SIG-M5 (cell line): ENCODE measurements around the gene PROC.

Experiments used
- DNase-seq: peaks from one replicate; lab custom pipeline; 2025; lab: John Stamatoyannopoulos, UW

The PROC gene

DNA sequence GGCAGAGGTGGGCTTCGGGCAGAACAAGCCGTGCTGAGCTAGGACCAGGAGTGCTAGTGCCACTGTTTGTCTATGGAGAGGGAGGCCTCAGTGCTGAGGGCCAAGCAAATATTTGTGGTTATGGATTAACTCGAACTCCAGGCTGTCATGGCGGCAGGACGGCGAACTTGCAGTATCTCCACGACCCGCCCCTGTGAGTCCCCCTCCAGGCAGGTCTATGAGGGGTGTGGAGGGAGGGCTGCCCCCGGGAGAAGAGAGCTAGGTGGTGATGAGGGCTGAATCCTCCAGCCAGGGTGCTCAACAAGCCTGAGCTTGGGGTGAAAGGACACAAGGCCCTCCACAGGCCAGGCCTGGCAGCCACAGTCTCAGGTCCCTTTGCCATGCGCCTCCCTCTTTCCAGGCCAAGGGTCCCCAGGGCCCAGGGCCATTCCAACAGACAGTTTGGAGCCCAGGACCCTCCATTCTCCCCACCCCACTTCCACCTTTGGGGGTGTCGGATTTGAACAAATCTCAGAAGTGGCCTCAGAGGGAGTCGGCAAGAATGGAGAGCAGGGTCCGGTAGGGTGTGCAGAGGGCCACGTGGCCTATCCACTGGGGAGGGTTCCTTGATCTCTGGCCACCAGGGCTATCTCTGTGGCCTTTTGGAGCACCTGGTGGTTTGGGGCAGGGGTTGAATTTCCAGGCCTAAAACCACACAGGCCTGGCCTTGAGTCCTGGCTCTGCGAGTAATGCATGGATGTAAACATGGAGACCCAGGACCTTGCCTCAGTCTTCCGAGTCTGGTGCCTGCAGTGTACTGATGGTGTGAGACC, at the start of gene PROC:
PROC (plus strand) TSS at position 128 of the 812 bp plus-strand sequence. CDS start 1,516 bp downstream, outside the sequence.
- DNase-seq: no peak

DNA sequence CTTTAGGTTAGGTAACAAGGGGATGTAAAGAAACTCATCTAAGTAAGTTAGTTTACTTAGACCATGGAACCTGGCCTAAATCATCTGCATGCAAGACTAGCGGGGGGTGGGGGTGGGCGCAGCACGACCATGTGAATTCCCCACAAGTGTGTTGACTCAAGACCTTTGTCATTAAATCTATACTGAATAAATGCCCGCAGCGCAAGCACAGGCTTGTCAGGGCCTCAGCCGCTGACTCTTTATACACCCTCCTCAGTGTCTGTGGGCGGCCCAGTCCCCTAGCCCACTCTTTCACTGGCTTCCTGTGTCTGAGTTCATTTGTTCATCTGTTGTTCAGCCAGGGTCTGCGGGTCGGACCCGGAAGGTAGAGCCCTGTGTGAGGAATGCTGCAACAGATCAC, 48.2 kb upstream of the PROC start:
- DNase-seq: no peak

DNA sequence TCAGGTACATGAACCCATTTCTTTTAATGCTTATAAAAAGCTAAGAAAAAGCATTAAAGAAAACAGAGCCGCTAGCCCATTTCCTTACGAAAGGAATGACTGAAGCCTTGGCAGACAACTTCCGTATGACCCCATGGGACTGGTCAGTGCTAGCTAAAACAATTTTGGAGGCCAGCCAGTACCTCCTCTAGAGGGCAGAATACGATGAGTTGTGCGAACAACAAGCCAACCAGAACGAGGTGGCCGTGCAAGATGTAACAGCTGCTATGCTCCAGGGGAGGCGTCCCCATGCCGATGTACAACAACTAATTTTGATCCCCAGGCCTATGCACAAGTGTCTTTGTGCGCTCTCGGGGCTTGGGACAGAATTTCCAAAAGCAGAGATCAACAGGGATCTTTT, 47.2 kb upstream of the PROC start:
- no peak for DNase-seq

DNA sequence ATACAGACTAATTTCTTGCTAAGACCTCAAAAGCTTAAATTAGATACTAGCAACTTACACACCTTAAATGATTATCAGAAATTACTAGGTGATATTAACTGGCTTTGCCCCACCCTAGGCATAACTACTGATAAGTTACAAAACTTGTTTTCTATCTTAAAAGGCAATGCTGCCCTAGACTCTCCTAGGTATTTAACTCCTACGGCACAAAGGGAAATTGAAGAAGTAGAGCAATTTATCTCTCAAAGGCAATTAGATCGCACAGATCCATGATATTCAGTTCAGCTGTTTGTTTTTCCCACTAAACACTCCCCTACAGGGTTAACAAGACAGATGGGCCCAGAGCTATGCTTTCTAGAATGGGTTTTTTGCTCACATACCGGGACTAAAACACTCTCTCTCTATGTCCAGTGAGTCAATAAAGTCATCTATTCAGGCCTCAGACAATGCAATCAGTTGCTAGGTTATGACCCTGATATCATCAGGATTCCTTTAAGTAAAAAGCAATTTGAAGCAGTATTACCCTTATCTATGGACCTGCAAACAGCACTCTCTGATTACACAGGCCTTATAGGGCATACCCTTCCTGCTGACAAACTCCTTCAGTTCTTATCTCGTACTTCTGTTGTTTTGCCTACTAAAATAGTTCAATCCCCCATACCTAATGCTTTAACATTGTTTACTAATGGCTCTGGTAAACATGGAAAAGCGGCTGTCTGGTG, 44.7 kb upstream of the PROC start:
- DNase-seq: no peak

DNA sequence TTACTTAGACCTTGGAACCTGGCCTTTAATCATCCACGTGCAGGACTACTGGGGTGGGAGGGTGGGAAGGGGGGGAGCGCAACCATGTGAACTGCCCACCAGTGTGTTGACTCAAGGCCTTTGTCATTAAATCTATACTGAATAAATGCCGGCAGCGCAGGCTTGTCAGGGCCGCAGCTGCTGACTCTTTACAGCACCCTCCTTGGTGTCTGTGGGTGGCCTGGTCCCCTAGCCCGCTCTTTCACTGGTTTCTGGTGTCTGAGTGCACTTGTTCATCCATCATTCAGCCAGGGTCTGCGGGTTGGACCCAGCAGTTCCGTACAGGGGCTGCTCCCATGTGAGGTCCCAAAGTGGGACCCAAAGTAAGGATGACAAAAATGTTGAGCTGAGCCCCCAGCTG, 42.0 kb upstream of the PROC start:
- no peak for DNase-seq

DNA sequence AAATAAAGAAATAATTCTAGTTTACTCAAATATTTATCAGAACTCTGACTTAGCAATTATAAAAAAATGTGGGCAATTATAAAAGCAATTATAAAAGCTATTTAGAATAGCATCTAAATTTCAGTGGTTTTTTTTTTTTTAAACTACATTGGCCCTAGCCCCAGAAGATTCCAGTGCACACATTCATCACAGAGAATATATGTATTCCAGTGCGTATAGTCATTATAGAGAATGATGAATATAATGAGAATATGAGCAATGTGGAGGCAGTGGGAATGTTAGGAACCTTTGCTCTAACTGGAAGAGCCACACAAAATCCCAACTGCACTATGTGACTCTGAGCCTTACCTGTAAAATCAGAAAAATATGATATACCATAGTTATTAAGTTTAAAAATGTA, 41.0 kb upstream of the PROC start:
- DNase-seq: no peak

DNA sequence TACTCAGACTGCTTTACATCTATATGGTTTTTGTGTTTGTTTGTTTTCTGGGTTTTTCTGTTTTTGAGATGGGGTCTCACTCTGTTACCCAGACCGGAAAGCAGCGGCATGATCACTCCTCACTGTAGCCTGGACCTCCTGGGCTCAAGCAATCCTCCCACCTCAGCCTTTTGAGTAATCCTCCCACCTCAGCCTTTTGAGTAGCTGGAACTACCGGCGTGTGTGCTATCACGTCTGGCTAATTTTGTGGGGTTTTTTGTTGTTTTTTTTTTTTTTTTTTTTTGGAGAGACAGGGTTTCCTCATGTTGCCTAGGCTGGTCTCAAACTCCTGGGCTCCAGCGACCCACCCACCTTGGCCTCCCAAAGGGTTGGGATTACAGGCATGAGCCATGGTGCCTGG, 39.5 kb upstream of the PROC start:
- no peak for DNase-seq

DNA sequence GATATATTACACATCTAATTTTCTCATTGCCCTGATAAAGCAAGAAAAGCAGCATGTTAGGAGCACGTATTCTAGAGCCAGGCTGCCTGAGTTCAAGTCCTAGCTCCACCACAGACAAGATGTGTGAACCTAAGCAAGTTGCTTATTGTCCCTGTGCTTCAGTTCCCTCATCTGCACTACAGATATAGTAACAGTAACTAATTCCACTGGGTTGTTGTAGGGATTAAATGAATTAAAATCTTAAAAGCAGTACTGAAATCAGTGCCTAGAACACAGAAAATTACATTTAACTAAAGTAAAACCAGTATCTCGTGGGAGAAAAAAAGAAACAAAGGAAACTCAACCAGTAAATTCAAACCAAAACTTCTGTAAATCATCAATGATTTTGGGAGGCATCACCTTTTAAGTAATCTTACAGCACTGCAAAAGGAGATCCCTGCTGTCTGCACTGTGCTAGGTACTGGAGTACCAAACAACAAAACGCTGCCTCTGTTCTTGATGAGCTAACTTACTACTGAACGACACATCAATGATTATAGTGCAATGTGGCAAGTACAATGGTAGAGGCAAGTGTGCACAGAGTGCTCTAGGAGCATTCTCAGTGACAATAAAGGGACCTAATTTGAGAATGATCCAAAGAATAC, 38.4 kb upstream of the PROC start:
- DNase-seq: no peak

DNA sequence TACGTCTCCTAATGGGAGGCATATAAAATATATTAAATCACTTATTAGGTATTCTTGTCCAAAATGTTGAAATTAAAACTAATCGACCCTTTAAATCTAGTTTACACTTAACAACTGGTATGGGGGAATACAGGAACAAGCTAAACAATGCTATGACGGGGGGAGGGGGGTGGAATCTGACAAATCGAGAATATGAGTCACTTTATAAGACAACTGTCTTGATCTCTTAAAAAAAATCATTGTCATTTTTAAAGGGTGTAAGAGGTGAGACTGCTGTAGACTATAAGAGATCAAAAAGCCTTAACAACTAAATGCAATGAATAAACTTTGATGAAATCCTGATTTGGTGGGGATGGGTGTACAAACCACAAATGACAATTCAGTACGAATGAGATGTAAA, 36.5 kb upstream of the PROC start:
- DNase-seq: no peak

DNA sequence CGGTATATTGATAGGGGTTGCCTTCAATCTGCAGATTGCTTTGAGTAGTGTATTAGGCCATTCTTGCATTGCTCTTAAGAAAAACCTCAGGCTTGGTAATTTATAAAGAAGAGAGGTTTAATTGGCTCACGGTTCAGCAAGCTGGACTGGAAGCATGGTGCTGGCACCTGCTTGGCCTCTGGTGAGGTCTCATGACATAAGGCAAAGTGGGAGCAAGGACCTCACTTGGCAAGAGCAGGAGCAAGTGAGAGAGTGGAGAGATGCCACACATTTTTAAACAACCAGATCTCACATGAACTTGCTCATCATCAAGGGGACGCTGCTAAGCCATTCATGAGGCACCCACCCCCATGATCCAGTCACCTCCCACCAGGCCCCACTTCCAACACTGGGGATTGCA, 35.4 kb upstream of the PROC start:
- no peak for DNase-seq

DNA sequence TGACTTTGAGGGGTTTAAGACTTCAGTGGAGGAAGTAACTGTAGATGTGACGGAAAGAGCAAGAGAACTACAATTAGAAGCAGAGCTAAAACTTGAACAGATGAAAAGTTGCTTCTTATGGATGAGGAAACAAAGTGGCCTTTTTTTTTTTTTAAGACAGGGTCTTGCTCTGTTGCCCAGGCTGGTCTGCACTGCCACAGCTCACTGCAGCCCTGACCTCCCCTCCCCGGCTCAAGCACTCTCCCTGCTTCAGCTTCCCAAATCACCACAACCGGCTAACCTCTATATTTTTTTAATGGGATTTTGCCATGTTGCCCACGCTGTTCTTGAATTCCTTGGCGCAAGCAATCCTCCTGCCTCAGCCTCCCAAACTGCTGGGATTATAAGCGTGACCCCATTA, 33.7 kb upstream of the PROC start:
- no peak for DNase-seq

DNA sequence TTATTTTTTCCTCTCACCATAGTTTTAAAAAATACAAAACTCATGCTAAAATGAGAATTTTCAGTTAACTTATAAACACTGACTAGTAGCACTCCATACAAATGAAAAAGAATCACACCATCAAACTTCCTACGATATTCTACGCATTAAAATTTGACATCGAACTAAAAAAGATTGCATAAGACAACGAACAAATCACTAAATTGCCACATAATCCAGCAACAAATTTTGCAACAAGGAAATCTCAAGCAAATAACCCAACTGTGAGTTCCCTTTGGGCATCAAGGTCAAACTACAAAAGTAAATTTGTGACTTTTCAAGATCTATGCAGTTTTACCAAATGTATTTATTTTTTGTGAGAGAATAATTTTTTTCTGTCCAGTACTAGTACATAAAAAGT, 32.0 kb upstream of the PROC start:
- no peak for DNase-seq

DNA sequence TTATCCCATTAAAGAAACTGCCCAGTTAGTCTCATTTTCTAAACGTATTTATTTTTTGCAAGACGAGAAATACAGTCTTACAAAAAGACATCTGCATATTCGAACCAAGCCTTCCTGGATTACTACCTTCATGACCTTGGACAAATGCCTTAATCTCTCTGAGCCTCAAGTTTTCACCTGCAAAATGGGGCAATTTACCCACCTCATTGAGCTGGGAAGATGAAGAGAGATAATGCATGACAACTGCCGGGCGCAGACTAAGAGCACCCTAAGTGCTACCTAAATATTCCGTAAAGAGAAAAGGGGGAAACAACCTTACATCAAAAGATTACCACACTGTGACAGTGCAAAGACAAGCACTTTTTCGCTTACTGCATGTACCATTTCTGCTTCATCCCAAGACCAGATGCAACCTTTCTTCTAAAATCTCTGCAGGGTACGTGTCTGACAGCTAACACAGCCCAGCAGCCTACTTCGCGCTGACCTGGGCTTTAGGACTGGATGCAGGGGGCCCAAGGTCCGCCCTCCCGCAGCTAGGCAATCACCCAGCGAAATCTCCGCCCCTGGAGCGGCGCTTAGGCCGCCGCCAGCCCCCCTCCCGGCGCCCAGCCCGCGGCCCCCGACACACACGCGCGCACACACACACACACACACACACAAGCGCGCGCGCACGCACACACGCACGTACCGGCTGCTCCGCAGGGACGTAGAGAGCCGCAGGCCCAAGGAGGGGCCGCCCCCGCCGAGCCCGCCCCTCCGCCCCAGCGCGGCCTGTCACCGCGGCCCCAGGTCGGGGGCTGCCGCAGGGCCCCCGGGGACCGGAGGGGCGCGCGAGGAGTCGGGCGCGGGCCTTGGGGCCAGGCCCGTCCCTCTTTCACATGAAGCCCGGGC, 31.2 kb upstream of the PROC start:
- no peak for DNase-seq

DNA sequence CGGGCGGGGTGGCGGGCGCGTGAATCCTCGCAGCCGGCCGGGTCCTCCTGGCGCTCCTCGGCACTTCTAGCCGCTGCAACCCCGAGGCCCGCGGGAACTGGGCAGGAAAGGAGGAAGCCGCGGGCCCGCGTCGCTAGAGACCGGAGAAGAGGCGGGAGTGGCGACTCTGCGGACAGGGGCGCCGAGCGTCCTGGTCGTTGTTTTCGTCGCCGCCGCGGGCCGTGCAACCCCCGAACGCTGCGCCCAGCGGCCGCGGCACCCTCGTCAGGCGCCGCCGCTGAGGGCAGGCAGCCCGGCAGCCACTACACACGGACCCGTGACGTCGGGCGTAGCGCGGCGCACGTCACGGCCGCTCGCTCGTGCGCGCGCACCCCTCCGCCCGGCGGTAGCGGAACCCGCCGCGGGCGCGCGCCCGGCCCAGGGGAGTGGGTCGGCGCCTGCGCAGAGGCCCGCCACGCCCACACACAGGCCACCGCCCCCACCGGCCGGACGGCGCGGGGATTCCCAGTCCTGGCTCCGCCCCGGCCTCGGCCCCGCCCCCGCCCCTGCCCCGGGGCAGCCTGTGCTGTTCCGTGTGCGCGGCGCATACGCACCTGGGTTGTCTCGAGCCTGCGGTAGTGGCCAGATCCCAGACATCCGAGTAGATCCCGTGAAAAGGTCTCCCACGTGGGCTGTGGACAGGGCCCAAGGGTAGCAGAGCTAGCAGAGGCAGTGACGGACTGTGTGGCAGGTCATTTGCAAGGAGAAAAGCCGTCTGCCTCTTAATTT, 30.4 kb upstream of the PROC start, which contains the start of gene MAP3K2:
MAP3K2 (minus strand) TSS at position 321 of the 768 bp plus-strand sequence. CDS start 44,846 bp downstream, outside the sequence.
- no peak for DNase-seq

DNA sequence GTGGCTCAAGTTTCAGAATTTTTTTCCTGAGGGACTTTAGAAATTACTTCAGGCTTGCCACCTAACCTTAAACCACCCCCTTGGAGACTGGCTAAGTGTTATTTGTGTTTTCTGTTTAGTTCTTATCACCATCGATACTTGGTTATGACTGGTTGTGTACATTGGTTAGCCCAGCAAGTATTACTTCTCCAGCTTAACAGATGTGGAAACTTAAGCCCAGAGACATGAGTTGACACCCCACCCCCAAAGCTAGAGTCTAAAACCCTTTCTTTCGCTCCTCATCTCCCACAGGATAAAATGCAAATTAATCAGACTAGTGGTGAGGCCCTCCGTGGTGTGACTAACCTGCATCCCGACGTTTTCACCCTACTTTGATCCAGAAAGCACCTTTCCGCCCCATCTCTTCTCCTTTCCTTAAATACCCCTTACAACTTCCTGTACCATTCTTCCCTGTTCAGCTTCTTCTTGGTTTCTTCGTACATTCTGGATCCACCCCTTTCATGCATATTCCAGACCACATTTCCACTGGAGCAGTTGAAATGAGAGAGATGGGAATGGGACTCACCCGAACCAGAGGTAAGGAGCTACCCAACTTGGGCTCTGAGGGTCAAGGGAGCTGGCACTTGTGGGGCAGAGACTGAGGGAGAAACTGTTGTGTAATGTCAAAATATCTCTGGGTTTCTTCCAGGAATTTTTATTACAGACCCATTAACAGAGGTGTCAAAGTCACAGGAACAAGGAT, 29.6 kb upstream of the PROC start:
- DNase-seq: no peak

DNA sequence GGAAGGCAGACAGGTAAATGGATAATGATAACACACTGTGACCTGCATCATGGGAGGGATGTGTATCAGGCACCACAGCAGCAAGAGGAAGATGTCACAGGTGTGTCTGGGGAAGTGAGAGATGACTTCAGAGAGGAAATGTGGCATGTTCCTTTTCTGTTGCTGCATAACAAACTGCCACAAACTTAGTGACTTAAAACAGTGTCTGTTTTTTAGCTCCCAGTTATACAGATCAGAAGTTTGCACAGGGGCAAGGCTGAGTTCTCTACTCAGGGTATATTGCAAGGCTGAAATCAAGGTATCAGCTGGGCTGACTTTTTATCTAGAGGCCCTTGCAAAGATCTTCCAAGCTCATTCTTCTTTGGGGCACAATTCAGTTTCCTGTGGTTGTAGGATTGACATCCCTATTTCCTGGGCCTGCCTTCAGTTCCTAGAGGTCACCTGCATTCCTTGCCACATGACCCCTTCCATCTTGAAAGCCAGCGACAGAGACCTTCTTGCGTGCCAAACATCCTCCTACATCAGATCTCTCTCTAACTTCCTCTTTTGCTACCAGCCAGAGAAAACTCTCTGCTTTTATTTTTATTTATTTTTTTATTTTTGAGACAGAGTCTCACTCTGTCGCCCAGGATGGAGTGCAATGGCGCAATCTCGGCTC, 28.3 kb upstream of the PROC start:
- DNase-seq: no peak

DNA sequence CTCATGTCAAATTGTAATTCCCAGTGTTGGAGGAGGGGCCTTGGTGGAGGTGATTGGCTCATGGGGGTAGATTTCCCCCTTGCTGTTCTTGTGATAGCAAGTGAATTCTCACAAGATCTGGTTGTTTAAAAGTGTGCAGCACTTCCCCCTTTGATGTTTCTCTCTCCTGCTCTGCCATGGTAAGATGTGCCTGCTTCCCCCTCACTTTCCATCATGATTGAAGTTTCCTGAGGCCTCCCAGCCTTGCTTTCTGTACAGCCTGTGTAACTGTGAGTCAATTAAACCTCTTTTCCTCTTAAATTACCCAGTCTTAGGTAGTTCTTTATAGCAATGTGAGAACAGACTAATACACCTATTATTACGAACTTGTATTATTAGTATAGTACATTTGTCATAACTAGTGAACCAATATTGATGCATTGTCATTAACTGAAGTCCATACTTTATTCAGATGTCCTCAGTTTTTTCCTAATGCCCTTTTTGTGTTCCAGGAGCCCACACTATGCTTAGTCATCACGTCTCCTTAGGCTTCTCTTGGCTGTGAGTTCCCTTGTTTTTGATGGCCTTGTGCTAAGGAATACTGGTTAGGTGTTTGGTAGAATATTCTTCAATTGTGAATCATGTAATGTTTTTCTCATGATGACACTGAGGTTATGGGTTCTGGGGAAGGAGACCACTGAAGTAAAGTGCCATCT, 25.9 kb upstream of the PROC start:
- DNase-seq: no peak

DNA sequence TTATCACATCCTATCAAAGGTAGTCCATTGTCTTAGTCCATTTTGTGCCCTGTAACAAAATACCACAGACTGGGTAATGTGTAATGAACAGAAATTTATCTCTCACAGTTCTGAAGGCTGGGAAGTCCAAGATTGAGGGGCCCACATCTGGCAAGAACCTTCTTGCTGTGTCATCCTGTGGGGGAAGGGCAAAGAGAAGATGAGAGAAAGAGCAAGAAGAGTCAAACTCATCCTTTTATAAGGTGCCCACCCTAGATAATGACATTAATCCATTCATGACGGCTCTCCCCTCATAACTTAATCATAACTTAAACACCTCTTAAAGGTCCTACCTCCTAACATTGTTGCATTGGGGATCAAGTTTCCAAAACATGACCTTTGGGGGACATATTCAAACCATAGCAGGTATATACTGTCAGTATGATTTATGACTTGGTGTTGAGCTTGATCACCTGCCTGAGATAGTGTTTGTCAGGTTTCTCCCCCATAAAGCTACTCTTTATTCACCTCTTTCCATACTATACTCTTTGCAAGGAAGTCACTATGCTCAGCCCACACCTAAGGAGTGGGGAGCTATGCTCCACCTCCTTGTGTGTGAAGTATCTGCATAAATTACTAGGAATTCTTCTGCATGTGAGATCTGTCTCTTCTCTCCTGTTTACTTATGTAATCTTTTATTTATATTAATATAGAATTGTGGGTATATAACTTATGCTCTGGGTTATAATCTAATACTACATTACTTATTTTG, 25.2 kb upstream of the PROC start:
- DNase-seq: no peak

DNA sequence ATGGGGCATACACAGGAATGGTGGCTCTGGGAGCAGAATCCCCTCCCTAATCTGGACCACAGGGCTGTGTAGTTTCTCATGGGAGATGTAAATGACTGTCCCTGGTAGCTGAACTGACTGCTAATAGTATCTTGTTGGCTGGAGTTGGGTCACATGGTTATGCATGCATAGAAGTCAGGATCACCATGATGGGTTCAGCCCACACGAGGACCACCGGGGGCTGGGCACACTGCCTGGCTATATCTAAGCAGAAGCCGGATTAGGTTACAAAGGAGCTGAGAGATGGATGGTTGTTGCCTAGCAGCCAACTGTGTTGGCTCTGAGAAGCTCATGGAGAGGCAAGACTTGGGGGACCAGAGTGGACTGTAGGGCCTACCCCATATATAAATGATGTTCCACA, 23.7 kb upstream of the PROC start:
- DNase-seq: no peak
